Mucosa of descending colon (tissue), 3 donors: Measurements from ENCODE around the gene FLOT1. TPM values are rescaled to one million over a fixed set of nuclear protein-coding genes. Genes with fewer than 3 reads are reported as not detected.

Experiments
- ATAC-seq: fragments of 200-7000 bp; cut with Tn5 transposase; one replicate; pipeline ENCODE4 v1.9.1; 2020; ENCODE audit warnings: mild to moderate bottlenecking, moderate library complexity
- DNase-seq, 3 donors: peaks; one replicate each; pipeline ENCODE4 v3.0.0-alpha.2; 2020
- H3K36me3 ChIP-seq: fragments of 200-600 bp; one replicate; pipeline ENCODE4 v1.8.0; 2021; ENCODE audit warnings: low read depth, mild to moderate bottlenecking
- H3K4me1 ChIP-seq: fragments of 200-600 bp; one replicate; pipeline ENCODE4 v1.8.0; 2021; ENCODE audit warnings: low read depth, mild to moderate bottlenecking
- H3K4me3 ChIP-seq: fragments of 200-600 bp; one replicate; pipeline ENCODE4 v1.8.0; 2021; ENCODE audit warnings: mild to moderate bottlenecking
- H3K9me3 ChIP-seq: fragments of 200-600 bp; one replicate; pipeline ENCODE4 v1.8.0; 2021; ENCODE audit warnings: mild to moderate bottlenecking
- intact Hi-C, 2 donors: fragments of 100-400 bp; cut with DNase I in 1 of 2; cut with micrococcal nuclease in 1 of 2; formaldehyde crosslinking; loops; one replicate each; pipeline versions ENCODE4 v1.11.0 to v1.11.1; 2022; cut with DNase I, micrococcal nuclease
- total RNA-seq, 3 donors: library from RNA; stranded (reverse); fragmentation: NEBNext Ultra II Directional in 2 of 3; extraction: Animal tissue kit (Norgen Biotek cat#: 25700) in 2 of 3; gene quantifications; one replicate each; pipeline versions ENCODE4 v1.2.1 to v1.2.4, GENCODE V29; 2021 to 2023
- TF ChIP-seq, protein P1 (sequence below): fragments of 200-600 bp; IDR thresholded peaks from one replicate; pipeline ENCODE4 v1.8.0; 2022; ENCODE audit warnings: antibody characterized with exemption, mild to moderate bottlenecking
- donor health status: DM: no; HTN: no; CAD: no; lungs with moderate emphysema.
- donor health status: DM: no; HTN: no; CAD: no.
- donor health status: DM: no; HTN: yes; CAD: no.

FLOT1 gene
- total RNA-seq, 3 donors from 2014 or later, result 133 to 175 (median 152) TPM

DNA sequence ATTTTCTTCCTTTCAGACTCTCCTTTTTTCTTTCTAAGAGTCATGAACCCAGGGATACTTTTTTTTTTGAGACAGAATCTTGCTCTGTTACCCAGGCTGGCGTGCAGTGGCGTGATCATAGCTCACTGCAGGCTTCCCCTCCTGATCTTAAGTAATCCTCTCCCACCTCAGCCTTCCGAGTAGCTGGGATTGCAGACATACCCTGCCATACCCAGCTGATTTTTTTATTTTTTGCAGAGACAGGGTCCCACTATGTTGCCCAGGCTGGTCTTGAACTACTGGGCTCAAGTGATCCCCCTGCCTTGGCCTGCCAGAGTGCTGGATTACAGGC lies 34.6 kb upstream of the FLOT1 start:
- TF ChIP-seq, protein P1, sequence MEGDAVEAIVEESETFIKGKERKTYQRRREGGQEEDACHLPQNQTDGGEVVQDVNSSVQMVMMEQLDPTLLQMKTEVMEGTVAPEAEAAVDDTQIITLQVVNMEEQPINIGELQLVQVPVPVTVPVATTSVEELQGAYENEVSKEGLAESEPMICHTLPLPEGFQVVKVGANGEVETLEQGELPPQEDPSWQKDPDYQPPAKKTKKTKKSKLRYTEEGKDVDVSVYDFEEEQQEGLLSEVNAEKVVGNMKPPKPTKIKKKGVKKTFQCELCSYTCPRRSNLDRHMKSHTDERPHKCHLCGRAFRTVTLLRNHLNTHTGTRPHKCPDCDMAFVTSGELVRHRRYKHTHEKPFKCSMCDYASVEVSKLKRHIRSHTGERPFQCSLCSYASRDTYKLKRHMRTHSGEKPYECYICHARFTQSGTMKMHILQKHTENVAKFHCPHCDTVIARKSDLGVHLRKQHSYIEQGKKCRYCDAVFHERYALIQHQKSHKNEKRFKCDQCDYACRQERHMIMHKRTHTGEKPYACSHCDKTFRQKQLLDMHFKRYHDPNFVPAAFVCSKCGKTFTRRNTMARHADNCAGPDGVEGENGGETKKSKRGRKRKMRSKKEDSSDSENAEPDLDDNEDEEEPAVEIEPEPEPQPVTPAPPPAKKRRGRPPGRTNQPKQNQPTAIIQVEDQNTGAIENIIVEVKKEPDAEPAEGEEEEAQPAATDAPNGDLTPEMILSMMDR, result no peak
- H3K9me3 ChIP-seq, result no peaks in the 10 kb centered on the region
- H3K4me3 ChIP-seq, result no peak overlapping the region
- DNase-seq (no peak), ATAC-seq (no peak)
- intact Hi-C loops, result no loop called here
- H3K4me1 ChIP-seq, result peaks cover 35% of the 10 kb centered on the region
- H3K36me3 ChIP-seq, result no peaks in the 10 kb centered on the region

DNA sequence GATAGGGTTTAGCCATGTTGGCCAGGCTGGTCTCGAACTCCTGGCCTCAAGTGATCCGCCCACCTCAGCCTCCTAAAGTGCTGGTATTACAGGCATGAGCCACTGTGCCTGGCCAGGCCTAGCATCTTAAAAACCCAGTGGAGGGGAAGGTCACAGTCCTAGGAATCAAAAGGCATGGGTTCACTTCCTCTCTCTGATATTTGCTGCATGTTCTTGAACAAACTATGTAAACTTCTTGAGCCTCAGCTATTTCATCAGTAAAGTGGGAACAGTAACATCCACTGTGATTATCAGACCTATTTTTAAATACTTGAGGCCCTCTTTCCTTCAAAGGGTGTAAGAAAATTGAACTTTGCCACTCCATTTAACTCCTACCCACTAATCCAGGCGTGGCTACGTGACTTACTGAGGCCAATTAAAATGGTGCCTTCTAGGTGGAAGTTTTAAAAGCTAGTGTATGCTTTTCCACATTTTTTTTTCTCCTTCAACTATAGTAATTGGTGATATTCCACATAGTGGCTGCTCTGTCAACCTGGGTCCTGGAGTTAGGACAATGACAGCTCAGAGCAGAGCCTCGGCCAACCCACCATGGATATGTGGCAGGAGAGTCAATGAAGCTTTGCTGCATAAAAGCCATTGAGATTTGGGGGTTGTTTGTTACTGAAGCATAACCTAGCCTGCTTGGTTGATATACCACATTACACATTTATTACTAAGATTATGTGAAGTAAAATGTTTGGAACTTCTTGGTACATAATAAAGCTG lies 34.1 kb upstream of the FLOT1 start:
- no peak for DNase-seq
- TF ChIP-seq, protein P1, result no peak
- no peaks in the 10 kb centered on the region for H3K36me3 ChIP-seq
- intact Hi-C loops, result no loop called here
- H3K4me1 ChIP-seq, result peaks cover 32% of the 10 kb centered on the region
- no peak overlapping the region for H3K4me3 ChIP-seq
- no peaks in the 10 kb centered on the region for H3K9me3 ChIP-seq
- ATAC-seq, result peak; percentile 59

DNA sequence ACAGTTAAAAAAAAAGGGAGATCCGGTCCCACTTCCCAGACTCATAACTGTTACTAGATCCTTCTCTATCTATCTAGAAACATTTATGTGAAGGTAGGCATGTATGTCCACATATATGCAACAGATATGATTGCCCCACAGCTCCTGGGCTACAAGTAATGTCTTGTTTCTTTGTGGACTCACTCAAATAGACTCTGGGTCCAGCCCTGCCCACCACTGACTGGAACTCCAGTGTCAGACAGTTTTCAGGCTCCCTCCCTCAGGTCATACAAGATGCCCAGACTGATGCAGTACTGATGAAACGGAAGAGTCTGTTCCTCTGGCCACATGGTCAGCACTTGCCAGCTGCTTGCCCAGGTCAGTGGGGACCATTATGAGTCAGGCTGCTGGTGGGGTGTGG lies 32.6 kb upstream of the FLOT1 start:
- Histone ChIP-seq H3K9me3 (no peaks in the 10 kb centered on the region), H3K4me3 (no peak overlapping the region), H3K4me1 (peaks cover 27% of the 10 kb centered on the region), H3K36me3 (no peaks in the 10 kb centered on the region)
- DNase-seq, result no peak
- TF ChIP-seq, protein P1, result no peak
- peak; percentile 57 for ATAC-seq
- intact Hi-C loops, result no loop called here

- ATAC-seq, result no peak
- H3K4me3 ChIP-seq, result no peak overlapping the region
Observed at GRCh38 chr6:30774701-30775100, 32.2 kb upstream of the FLOT1 start.

GRCh38 chr6:30770592-30770991 lies 28.1 kb upstream of the FLOT1 start:
- Histone ChIP-seq H3K4me3 (no peak overlapping the region), H3K36me3 (no peaks in the 10 kb centered on the region), H3K9me3 (no peaks in the 10 kb centered on the region), H3K4me1 (peaks cover 6% of the 10 kb centered on the region)
- intact Hi-C loops, result no loop called here
- ATAC-seq (no peak), DNase-seq (no peak)
- TF ChIP-seq, protein P1, result no peak

More at GRCh38 chr6:30774701-30775100, 32.2 kb upstream of the FLOT1 start:
- intact Hi-C loops, result no loop called here
- Histone ChIP-seq H3K4me1 (peaks cover 24% of the 10 kb centered on the region), H3K9me3 (no peaks in the 10 kb centered on the region), H3K36me3 (no peaks in the 10 kb centered on the region)
- TF ChIP-seq, protein P1, result no peak
- DNase-seq, result no peak
